ENCODE measurements around the gene NRXN3.

Gene NRXN3

DNA sequence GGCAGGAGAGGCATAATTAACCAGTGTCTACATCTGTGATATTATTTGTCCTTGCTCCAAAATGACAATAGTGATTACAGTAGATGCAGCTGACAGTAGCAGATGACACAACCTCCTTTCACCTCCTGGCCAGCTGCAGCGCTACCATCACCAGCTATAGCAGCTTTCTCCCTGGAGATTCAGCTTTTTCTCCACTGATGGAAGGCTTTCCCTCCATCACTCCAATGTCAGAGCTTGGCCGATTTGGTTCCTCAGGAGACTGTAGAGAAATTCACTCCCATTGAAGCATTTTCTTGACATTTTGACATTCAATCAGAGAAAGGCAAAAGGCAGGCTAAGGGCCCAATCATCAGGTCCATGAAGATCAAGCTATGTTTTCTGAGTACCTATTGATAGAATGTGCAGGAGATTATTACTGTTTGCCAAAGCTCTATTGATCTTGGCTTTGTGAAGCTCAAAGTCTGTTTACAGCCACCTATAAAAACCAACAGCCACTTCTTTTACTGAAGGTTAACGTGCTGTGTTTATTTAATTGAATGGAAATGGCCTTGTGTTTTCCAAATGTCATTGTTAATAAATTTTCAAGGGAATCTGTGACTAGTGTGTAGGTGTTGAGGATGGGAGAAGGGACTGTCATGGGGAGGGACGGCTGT is 1256.1 kb downstream of the NRXN3 start:
- no peak overlapping the region for H3K27ac Mint-ChIP-seq
- H3K36me3 Mint-ChIP-seq, result no peaks in the 10 kb centered on the region
- H3K4me1 Mint-ChIP-seq, result no peaks in the 10 kb centered on the region
- no peak overlapping the region for H3K4me3 Mint-ChIP-seq
- peaks cover 4% of the 10 kb centered on the region for H3K9me3 Mint-ChIP-seq
- no peaks in the 10 kb centered on the region for H3K27me3 Mint-ChIP-seq

DNA sequence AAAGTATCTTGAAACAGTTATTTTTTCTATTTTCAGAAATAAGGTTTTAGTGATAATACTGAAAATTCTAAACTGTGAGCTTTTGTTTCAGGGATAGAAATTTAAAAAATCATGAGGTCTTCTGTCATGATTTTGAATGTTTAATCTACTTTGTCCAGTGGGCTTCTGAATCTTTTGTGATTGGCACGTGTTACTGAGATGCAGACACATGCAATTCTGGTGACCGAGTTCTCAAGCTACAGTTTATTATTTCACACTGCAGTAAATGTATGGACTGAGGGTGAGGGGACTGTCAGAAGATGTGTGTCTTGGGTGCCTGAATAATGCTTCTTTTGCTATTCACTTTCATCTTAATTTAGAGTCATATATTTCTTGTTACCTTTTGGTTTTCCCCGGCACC is 1262.5 kb downstream of the NRXN3 start:
- no peak overlapping the region for H3K27ac Mint-ChIP-seq
- peaks cover 4% of the 10 kb centered on the region for H3K9me3 Mint-ChIP-seq
- no peaks in the 10 kb centered on the region for H3K4me1 Mint-ChIP-seq
- no peak overlapping the region for H3K4me3 Mint-ChIP-seq
- H3K36me3 Mint-ChIP-seq, result no peaks in the 10 kb centered on the region
- no peaks in the 10 kb centered on the region for H3K27me3 Mint-ChIP-seq

DNA sequence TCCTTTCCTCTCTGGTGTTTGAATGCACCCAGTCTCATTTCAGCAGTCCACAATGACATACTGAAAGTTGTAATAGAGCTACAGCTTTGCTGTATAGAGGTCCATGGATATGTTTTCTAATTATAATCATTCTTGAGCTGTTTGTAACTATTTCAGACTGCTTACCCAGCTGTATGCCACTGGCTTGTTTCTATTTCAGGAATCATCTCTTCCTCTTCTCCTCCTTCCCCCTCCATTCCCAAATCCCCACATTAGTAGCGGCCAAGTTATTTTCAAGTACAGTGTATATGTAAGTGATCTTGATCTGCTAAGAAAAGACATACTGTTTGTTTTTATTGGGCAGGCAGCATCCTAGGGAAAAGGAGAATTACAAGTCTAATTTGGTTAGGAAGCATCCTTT is 1266.2 kb downstream of the NRXN3 start:
- H3K4me3 Mint-ChIP-seq, result no peak overlapping the region
- no peaks in the 10 kb centered on the region for H3K27me3 Mint-ChIP-seq
- H3K27ac Mint-ChIP-seq, result no peak overlapping the region
- H3K36me3 Mint-ChIP-seq, result no peaks in the 10 kb centered on the region
- H3K9me3 Mint-ChIP-seq, result peaks cover 4% of the 10 kb centered on the region
- H3K4me1 Mint-ChIP-seq, result no peaks in the 10 kb centered on the region

DNA sequence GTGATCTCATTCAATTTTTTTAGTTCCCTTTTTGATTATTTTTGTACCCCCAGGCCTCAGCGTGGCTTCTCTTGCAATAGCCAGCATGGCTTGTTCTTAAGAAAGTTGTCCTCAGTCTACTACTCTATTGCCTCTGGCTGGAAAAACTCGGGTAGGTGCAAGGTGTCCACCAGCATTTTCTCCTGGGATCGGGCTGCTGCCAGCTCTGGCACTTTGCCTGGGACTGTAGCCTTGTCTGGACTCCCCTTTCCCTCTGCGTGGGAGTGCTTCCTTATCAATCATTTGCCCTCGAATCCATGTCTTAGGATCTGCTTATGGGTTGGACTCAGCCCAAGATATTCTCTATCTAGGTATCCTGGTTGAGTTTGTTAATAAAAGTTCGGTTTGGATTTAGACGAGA is 1267.8 kb downstream of the NRXN3 start:
- no peaks in the 10 kb centered on the region for H3K27me3 Mint-ChIP-seq
- no peaks in the 10 kb centered on the region for H3K36me3 Mint-ChIP-seq
- H3K4me3 Mint-ChIP-seq, result no peak overlapping the region
- H3K9me3 Mint-ChIP-seq, result peaks cover 4% of the 10 kb centered on the region
- H3K27ac Mint-ChIP-seq, result no peak overlapping the region
- no peaks in the 10 kb centered on the region for H3K4me1 Mint-ChIP-seq

DNA sequence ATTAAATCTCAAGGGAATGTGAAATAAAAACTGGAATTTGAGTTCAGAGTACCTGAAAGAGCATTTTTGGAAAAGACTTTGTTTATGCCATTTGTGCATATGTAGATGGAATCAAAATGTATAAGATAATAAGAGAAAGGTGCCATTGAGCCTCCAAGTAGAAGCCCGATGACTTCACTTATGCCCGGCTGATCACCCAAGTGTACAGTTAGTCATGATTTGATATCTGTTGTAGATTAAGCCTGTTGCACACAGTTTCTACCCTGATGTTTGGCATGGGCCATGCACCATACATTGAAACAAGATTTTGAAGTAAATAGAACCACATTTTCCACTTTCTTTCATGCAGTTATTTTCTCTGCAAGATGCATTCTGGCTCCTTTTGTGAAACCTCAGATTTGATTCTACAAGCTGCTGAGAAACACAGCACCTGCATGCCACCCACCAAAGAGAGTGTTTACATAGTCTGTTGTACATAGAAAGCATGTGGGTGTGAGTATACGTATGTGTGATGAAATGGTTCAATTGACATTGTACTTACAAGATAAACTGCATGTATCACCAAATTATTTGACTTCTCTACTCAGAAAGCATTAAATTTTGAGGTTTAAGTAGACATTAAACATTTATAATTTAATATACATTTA is 1268.6 kb downstream of the NRXN3 start:
- Mint-ChIP-seq H3K27me3 (no peaks in the 10 kb centered on the region), H3K27ac (no peak overlapping the region), H3K4me3 (no peak overlapping the region), H3K4me1 (no peaks in the 10 kb centered on the region), H3K36me3 (no peaks in the 10 kb centered on the region), H3K9me3 (peaks cover 4% of the 10 kb centered on the region)

DNA sequence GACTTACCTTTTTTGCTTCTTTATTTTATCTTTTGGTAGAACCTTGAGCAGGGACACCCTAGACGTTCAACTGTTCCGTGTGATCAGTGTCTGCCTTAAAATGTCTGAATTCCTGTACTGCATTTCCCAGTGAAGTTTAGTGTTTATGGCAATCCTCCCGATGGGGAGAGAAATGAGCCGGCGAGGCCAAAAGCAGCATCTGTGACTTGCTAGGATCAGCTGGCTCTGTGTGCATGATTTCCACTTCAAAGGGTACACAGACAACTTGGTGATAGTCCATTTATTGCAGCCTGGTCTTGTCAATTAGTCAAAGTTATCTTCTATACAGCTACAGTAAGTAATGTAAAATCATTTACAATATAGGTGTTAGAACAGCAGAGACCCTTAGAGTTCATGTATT is 1272.6 kb downstream of the NRXN3 start:
- H3K4me3 Mint-ChIP-seq, result no peak overlapping the region
- no peaks in the 10 kb centered on the region for H3K9me3 Mint-ChIP-seq
- H3K4me1 Mint-ChIP-seq, result no peaks in the 10 kb centered on the region
- no peaks in the 10 kb centered on the region for H3K27me3 Mint-ChIP-seq
- H3K36me3 Mint-ChIP-seq, result no peaks in the 10 kb centered on the region
- H3K27ac Mint-ChIP-seq, result no peak overlapping the region

DNA sequence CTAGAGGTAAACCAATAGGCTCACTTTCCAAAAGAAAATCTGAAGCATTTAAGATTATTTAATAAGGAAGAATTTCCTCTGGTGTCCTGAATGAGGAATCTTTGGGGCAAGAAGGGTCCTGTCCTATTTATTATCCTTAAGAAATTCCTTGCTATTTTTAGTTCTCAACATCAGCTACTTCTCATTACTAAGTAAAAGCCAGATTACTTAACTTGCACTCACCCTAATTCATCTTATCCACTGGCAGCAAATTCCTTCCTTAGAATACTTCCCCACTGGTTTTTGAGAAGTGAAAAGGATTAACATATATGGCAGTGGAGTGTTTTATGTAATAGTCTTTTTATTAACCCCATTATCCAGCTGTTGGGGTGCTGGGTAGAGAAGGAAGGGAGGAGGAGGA is 1273.4 kb downstream of the NRXN3 start:
- Mint-ChIP-seq H3K27me3 (no peaks in the 10 kb centered on the region), H3K9me3 (no peaks in the 10 kb centered on the region), H3K36me3 (no peaks in the 10 kb centered on the region), H3K4me3 (no peak overlapping the region), H3K4me1 (no peaks in the 10 kb centered on the region), H3K27ac (no peak overlapping the region)

DNA sequence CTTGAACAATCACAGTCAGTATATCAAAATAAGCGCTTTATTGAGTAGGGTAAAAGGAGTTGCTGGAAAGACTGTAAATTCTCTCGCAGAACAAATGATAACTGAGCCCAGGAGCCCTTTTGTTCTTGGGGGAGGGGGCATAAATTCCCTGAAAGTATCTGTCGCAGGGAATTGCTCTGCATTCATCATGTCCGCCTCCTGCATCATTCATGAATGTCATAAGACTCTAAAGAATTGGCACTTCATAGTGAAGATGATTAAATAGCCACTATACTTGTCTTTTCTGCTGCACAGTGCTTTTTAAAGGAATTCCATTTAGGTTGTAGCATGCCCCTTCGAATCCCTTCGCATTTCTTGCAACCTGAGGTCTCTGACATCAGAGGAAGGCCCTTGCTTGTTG is 1278.8 kb downstream of the NRXN3 start:
- Mint-ChIP-seq H3K36me3 (no peaks in the 10 kb centered on the region), H3K4me1 (no peaks in the 10 kb centered on the region)

DNA sequence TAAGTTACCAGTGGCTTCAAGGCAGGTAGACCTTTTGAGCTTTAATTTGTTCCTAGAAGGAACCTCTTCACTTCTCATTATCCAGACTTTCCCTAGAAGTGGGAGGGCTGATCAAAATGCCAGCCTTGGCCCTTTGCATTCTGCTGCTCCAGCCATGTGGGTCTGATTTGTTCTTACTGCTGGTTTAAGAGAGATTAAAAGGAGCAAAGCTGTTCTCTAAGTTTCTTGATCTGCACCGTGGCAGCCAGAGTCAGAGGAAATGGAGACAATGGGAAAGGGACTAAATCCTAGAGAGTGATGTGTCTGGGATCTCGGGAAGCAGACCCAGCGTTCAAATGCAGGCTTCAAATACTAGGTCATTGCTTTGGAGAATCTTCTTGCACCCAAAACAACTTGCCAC is 1281.4 kb downstream of the NRXN3 start:
- no peaks in the 10 kb centered on the region for H3K27me3 Mint-ChIP-seq
- no peaks in the 10 kb centered on the region for H3K4me1 Mint-ChIP-seq
- H3K27ac Mint-ChIP-seq, result no peak overlapping the region
- H3K4me3 Mint-ChIP-seq, result no peak overlapping the region
- no peaks in the 10 kb centered on the region for H3K9me3 Mint-ChIP-seq
- H3K36me3 Mint-ChIP-seq, result no peaks in the 10 kb centered on the region

More for the DNA sequence above, 1278.8 kb downstream of the NRXN3 start:
- no peak overlapping the region for H3K4me3 Mint-ChIP-seq
- no peaks in the 10 kb centered on the region for H3K27me3 Mint-ChIP-seq
- H3K27ac Mint-ChIP-seq, result no peak overlapping the region
- no peaks in the 10 kb centered on the region for H3K9me3 Mint-ChIP-seq

DNA sequence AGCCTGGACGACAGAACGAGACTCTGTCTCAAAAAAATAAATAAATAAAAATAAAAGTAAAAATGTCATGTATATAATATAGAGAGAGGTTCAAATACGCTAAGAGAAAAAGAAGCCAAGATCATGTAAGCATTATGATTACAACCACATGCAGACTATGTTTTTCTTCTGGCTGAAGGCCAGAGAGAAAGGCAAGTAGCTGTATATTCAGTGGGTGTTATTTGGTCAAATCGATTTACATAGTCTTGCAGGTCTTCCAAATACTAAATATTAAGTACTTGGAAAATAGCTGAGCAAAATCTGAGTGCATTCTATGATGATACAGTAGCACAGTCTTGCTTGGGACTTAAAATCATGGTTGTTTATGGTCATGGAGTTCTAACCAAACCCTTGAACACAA is 1283.1 kb downstream of the NRXN3 start:
- Mint-ChIP-seq H3K36me3 (no peaks in the 10 kb centered on the region), H3K9me3 (no peaks in the 10 kb centered on the region), H3K27me3 (no peaks in the 10 kb centered on the region), H3K4me3 (no peak overlapping the region), H3K27ac (no peak overlapping the region), H3K4me1 (no peaks in the 10 kb centered on the region)

DNA sequence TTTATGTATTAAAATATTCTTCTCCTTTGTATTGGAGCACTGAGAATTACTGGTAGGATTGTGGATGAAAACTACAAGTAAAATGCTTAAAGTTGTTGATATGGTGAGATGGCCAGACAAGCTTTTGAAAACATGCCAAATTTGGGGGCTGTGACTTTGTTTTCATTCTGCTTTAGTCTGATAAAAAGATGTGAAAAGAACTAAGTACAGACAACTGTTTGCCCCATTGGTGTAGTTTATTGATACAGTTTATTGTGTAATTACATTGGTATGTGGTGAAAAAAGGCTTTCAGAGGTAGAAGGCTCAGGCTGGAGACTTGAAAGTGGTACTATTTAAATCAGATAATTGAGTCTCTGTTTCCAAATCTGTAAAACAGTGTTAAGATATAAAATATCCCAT is 1294.3 kb downstream of the NRXN3 start:
- no peaks in the 10 kb centered on the region for H3K4me1 Mint-ChIP-seq
- no peaks in the 10 kb centered on the region for H3K36me3 Mint-ChIP-seq
- H3K4me3 Mint-ChIP-seq, result no peak overlapping the region
- H3K27me3 Mint-ChIP-seq, result no peaks in the 10 kb centered on the region
- no peak overlapping the region for H3K27ac Mint-ChIP-seq
- H3K9me3 Mint-ChIP-seq, result no peaks in the 10 kb centered on the region

DNA sequence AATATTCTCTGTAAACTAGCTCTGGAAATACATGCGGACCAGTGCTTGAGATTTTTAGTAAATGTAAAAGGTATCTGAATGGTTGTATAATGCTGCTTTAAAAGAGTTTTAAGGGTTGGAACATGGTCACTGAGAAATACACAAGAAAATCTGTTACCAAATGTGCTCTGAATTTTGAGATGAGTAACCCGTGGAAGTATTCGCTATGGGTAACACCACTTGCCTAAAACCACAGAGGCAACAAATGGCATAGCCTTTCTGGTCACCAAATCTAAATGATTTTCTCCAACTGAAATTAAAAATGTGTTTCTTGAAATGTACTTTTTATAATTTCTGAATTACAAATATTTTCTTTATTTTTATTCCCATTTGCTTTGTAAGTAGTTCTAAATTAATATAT is 1295.5 kb downstream of the NRXN3 start:
- Mint-ChIP-seq H3K36me3 (no peaks in the 10 kb centered on the region), H3K4me3 (no peak overlapping the region), H3K27ac (no peak overlapping the region), H3K27me3 (peaks cover 2% of the 10 kb centered on the region), H3K4me1 (no peaks in the 10 kb centered on the region), H3K9me3 (peaks cover 8% of the 10 kb centered on the region)

DNA sequence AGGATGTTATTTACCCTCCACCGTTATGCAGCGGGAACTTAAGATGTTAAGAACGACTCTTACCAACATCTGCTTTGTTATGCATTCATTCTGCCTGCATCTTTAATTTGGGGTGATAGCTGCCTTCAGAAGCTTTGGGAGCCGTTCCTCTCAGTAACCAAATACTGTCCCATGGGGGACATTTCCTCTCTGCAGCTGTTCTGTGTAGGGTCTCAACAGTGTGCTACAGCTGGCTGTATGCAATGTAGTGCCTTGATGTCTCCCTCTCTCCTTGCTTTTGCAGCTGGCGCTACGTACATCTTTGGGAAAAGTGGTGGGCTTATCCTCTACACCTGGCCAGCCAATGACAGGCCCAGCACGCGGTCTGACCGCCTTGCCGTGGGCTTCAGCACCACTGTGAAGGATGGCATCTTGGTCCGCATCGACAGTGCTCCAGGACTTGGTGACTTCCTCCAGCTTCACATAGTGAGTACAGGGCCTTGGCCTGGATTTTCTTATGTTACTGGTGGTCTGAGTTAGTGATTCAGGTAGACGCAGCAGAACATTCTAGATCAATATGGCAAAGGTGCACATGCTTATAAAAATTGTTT is 1296.9 kb downstream of the NRXN3 start:
- no peaks in the 10 kb centered on the region for H3K36me3 Mint-ChIP-seq
- H3K4me1 Mint-ChIP-seq, result no peaks in the 10 kb centered on the region
- no peak overlapping the region for H3K4me3 Mint-ChIP-seq
- peaks cover 2% of the 10 kb centered on the region for H3K27me3 Mint-ChIP-seq
- H3K27ac Mint-ChIP-seq, result no peak overlapping the region
- H3K9me3 Mint-ChIP-seq, result peaks cover 10% of the 10 kb centered on the region

DNA sequence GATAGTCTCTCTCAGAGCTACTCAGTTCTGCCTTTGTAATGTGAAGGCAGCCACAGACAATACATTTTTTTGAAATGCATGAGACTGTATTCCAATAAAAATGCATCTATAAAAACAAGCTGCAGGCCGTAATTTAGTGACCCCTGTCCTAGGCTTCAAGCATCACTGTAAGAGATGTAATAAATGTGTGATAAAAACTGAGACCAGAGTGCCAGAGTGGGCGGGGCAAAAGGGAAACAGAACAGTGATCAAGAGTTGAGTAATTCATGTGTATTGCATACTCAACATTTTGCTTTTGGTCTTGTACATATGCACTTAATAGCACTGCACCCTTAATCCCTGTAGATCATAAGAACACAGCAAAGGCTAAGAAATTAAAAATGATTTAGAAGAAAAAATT is 1297.7 kb downstream of the NRXN3 start:
- no peak overlapping the region for H3K27ac Mint-ChIP-seq
- H3K36me3 Mint-ChIP-seq, result no peaks in the 10 kb centered on the region
- H3K27me3 Mint-ChIP-seq, result peaks cover 2% of the 10 kb centered on the region
- peaks cover 10% of the 10 kb centered on the region for H3K9me3 Mint-ChIP-seq
- H3K4me3 Mint-ChIP-seq, result no peak overlapping the region
- H3K4me1 Mint-ChIP-seq, result no peaks in the 10 kb centered on the region

DNA sequence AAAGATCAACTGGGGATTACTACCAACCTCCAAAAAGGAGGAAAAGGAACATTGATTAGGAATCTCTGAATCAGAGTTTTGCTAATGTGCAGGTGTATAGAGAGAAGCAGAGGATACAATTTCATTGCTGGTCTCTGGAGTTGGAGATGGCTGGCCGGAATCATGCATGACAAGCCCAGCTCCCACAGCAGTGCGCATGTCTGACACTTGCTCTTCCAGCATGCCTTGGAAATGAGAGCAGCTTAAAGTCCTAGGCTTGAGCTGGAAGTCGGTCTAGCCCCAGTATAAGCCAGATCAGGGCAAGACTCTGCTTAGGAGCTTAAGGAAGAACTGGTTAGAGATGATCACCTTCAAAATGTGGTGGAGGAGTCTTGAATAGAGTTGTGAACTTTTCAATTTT is 1298.3 kb downstream of the NRXN3 start:
- H3K27ac Mint-ChIP-seq, result no peak overlapping the region
- H3K9me3 Mint-ChIP-seq, result peaks cover 10% of the 10 kb centered on the region
- no peaks in the 10 kb centered on the region for H3K4me1 Mint-ChIP-seq
- no peak overlapping the region for H3K4me3 Mint-ChIP-seq
- no peaks in the 10 kb centered on the region for H3K36me3 Mint-ChIP-seq
- H3K27me3 Mint-ChIP-seq, result peaks cover 2% of the 10 kb centered on the region

DNA sequence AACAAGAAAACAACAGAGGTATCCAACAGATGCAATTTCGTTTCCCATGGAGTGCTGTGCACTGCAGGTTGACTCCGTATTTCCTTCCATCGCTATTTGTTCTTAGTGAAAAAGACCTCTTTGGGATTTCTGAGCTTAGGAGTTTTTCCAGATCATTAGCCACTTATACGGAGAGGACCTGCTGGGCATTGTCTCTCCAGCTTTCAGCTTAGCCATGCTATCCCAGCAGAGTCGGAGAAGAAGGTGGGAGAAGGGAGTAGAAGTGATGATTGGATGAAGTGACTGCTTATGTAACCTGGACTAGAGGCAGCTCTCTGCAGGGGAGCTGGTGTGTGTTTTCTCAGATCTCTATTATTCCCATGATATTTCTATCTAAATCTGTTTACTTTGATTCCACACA is 1303.5 kb downstream of the NRXN3 start:
- Mint-ChIP-seq H3K9me3 (peaks cover 10% of the 10 kb centered on the region), H3K4me1 (no peaks in the 10 kb centered on the region), H3K27me3 (peaks cover 2% of the 10 kb centered on the region), H3K36me3 (no peaks in the 10 kb centered on the region), H3K4me3 (no peak overlapping the region), H3K27ac (no peak overlapping the region)

All from activated naive CD4-positive, alpha-beta T cell treated with anti-CD3 and anti-CD28 coated beads, Interleukin-2, amount 50 U/mL, for 24 hours (primary cell).